ENCODE data around the gene MEIOSIN. TPM values are rescaled to one million over a fixed set of nuclear protein-coding genes. Genes with fewer than 3 reads are reported as not detected.

Gene MEIOSIN
- total and polyA plus RNA-seq, 2 of the 13 experiments (the other 11 are each of a cell fraction or from before 2014, with no cell fraction given): not detected

- TF ChIP-seq FOXP1 (IDR thresholded peaks at IDR 0.05) (no peak), FOXP1 (CRISPR knock-in tag; IDR thresholded peaks at IDR 0.05) (no peak; the same call in 1 of the 2 replicates), ARID3A (IDR thresholded peaks at IDR 0.05; ENCODE audit: low read depth, low read length) (no peak), ZBTB39 (CRISPR knock-in tag; IDR thresholded peaks at IDR 0.05) (no peak), TBX2 (CRISPR knock-in tag; IDR thresholded peaks at IDR 0.05; ENCODE audit: borderline replicate concordance) (peak; percentile 45; the same call in 1 of the 2 replicates), ZNF576 (CRISPR knock-in tag; IDR thresholded peaks at IDR 0.05) (no peak), ZNF639 (CRISPR knock-in tag; conservative IDR thresholded peaks at IDR 0.05) (no peak), FOXA3 (CRISPR knock-in tag; IDR thresholded peaks at IDR 0.05) (peak; percentile 41; the same call in 1 of the 2 replicates), ZNF343 (CRISPR knock-in tag; IDR thresholded peaks at IDR 0.05) (0 out of 2 replicates have a peak, but pooled peaks have one; percentile 5), SCMH1 (CRISPR knock-in tag; IDR thresholded peaks at IDR 0.05; ENCODE audit: borderline replicate concordance) (no peak), ZNF431 (CRISPR knock-in tag; IDR thresholded peaks at IDR 0.05; ENCODE audit: borderline replicate concordance, low read depth) (no peak), PHF20 (CRISPR knock-in tag; IDR thresholded peaks at IDR 0.05) (peak; percentile 81), ARNTL (CRISPR knock-in tag; IDR thresholded peaks at IDR 0.05) (peak; percentile 72), CCAR2 (optimal IDR thresholded peaks at IDR 0.05; ENCODE audit: low read depth, low read length) (no peak), ZMYM2 (CRISPR knock-in tag; IDR thresholded peaks at IDR 0.05) (no peak), UBTF (CRISPR knock-in tag; IDR thresholded peaks at IDR 0.05) (peak; percentile 60; the same call in 1 of the 2 replicates), IKZF4 (CRISPR knock-in tag; IDR thresholded peaks at IDR 0.05; ENCODE audit: borderline replicate concordance, low read depth, not compliant biosample characterization) (no peak), HNF4G (IDR thresholded peaks at IDR 0.05; ENCODE audit: borderline replicate concordance, low read depth, low read length) (no peak), HNF4G (CRISPR knock-in tag; IDR thresholded peaks at IDR 0.05; ENCODE audit: borderline replicate concordance, low read depth) (no peak), ZNF644 (CRISPR knock-in tag; IDR thresholded peaks at IDR 0.05; ENCODE audit: low read depth) (no peak), ZNF773 (CRISPR knock-in tag; IDR thresholded peaks at IDR 0.05; ENCODE audit: borderline replicate concordance) (no peak)
These were observed 2.6 kb upstream of the MEIOSIN start, which contains the start of gene FBXO46 (continued) for GRCh38 chr19:45730368-45731288.

All from HepG2 (cell line).